ENCODE measurements around the gene UBE2V1.

Gene UBE2V1

GRCh38 chr20:50032955-50033666 lies 79.8 kb downstream of the UBE2V1 start:
- WGBS, 2 donors (ENCODE audit: extremely low coverage in 2 of 2, insufficient read length in 2 of 2, insufficient replicate concordance in 1 of 2): no CpG with 5 or more reads among the region's 9 CpGs

More at GRCh38 chr20:50032955-50033666, 79.8 kb downstream of the UBE2V1 start:
- H3K27ac ChIP-seq (replicated peaks; ENCODE audit: low read length): no peak overlapping the region
- no peak overlapping the region for H3K4me3 ChIP-seq (ENCODE audit: low read length in 2 of 2)
- no peak overlapping the region for H2BK5ac ChIP-seq (ENCODE audit: low read length)
- H3K27me3 ChIP-seq (ENCODE audit: control insufficient read depth in 3 of 3, insufficient read depth in 3 of 3, low read depth in 1 of 3, low read length in 3 of 3): no peaks in the 10 kb centered on the region
- no peaks in the 10 kb centered on the region for H3K79me1 ChIP-seq (ENCODE audit: low read depth, low read length)
- no peak overlapping the region for H4K91ac ChIP-seq (ENCODE audit: low read depth, low read length, poor library complexity)
- H3K36me3 ChIP-seq (replicated peaks in 1 of 2; ENCODE audit: control insufficient read depth in 2 of 2, insufficient read depth in 2 of 2, low read length in 2 of 2): no peaks in the 10 kb centered on the region
- H2BK15ac ChIP-seq (ENCODE audit: low read length): peak overlapping the region; percentile 46
- H4K8ac ChIP-seq (ENCODE audit: low read depth, low read length): no peak overlapping the region
- no peak overlapping the region for H3K23ac ChIP-seq (ENCODE audit: low read depth, low read length, poor library complexity)
- no peak overlapping the region for H3K9ac ChIP-seq (ENCODE audit: low read depth, low read length, poor library complexity)
- H3K4ac ChIP-seq (ENCODE audit: low read length): no peak overlapping the region
- H3K4me2 ChIP-seq (ENCODE audit: insufficient read depth, low read length, poor library complexity, severe bottlenecking): no peak overlapping the region
- no peak overlapping the region for H2AFZ ChIP-seq (ENCODE audit: low read length)
- H3K14ac ChIP-seq (ENCODE audit: low read length): no peak overlapping the region
- H3K9me3 ChIP-seq (replicated peaks in 1 of 2; ENCODE audit: control insufficient read depth in 2 of 2, insufficient read depth in 1 of 2, low read depth in 1 of 2, low read length in 2 of 2): peaks cover 0 to 2% of the 10 kb centered on the region in 2 donors
- no peak overlapping the region for H2BK12ac ChIP-seq (ENCODE audit: low read length)
- DNase-seq (ENCODE audit: low spot score): no peak
- H2BK120ac ChIP-seq (ENCODE audit: low read depth, low read length): no peak overlapping the region
- H3K18ac ChIP-seq (ENCODE audit: low read length): no peak overlapping the region
- peaks cover 2 to 15% of the 10 kb centered on the region in 2 donors for H3K4me1 ChIP-seq (ENCODE audit: control insufficient read depth in 2 of 2, insufficient read depth in 1 of 2, low read depth in 1 of 2, low read length in 2 of 2)
- no peak overlapping the region for H2AK5ac ChIP-seq (ENCODE audit: low read depth, low read length)

Data from neuronal stem cell (in vitro differentiated cells).